GM23248 (cell line): ENCODE measurements around the gene MRPS22. TPM values are rescaled to one million over a fixed set of nuclear protein-coding genes. Genes with fewer than 3 reads are reported as not detected.

Source experiments
- DNase-seq: peaks from one replicate; pipeline ENCODE4 v3.0.0-alpha.2; 2015
- H2AFZ ChIP-seq: fragments of 200-600 bp; sonication (generic); 2 replicates; pipeline ENCODE4 v1.6.1; 2016; ENCODE audit warnings: antibody characterized with exemption
- H3F3A ChIP-seq: fragments of 200-600 bp; sonication (generic); 2 replicates; pipeline ENCODE4 v1.6.1; 2016; ENCODE audit warnings: mild to moderate bottlenecking, antibody characterized with exemption, mixed run types; ENCODE audit not compliant: insufficient read depth
- H3K27ac ChIP-seq: fragments of 200-600 bp; sonication (generic); 2 replicates; pipeline ENCODE4 v1.5.1; 2016; ENCODE audit warnings: mild to moderate bottlenecking
- H3K27me3 ChIP-seq: fragments of 200-600 bp; sonication (generic); replicated peaks from 2 replicates; pipeline ENCODE4 v1.6.1; 2016; ENCODE audit warnings: mild to moderate bottlenecking; ENCODE audit not compliant: insufficient read depth
- H3K36me3 ChIP-seq: fragments of 200-600 bp; sonication (generic); 2 replicates; pipeline ENCODE4 v1.6.1; 2016; ENCODE audit warnings: low read depth, mild to moderate bottlenecking
- H3K4me1 ChIP-seq: fragments of 200-600 bp; sonication (generic); 2 replicates; pipeline ENCODE4 v1.6.1; 2016; ENCODE audit warnings: mild to moderate bottlenecking; ENCODE audit not compliant: insufficient read depth
- H3K4me2 ChIP-seq: fragments of 200-600 bp; sonication (generic); one replicate; pipeline ENCODE4 v1.6.1; 2016; ENCODE audit warnings: mild to moderate bottlenecking; ENCODE audit not compliant: unreplicated experiment
- H3K4me3 ChIP-seq: fragments of 200-600 bp; sonication (generic); 2 replicates; pipeline ENCODE4 v1.5.1; 2016; ENCODE audit warnings: mild to moderate bottlenecking
- H3K79me2 ChIP-seq: fragments of 200-600 bp; sonication (generic); 2 replicates; pipeline ENCODE4 v1.6.1; 2016; ENCODE audit warnings: mild to moderate bottlenecking; ENCODE audit not compliant: insufficient read depth
- H3K9ac ChIP-seq: fragments of 200-600 bp; sonication (generic); 2 replicates; pipeline ENCODE4 v1.6.1; 2016; ENCODE audit warnings: mild to moderate bottlenecking
- H3K9me2 ChIP-seq: fragments of 200-600 bp; sonication (generic); 2 replicates; pipeline ENCODE4 v1.6.1; 2016; ENCODE audit warnings: mixed run types, mild to moderate bottlenecking, moderate library complexity; ENCODE audit not compliant: insufficient read depth
- H3K9me3 ChIP-seq: fragments of 200-600 bp; sonication (generic); one replicate; pipeline ENCODE4 v1.6.1; 2017; ENCODE audit warnings: low read depth
- H4K20me1 ChIP-seq: fragments of 200-600 bp; sonication (generic); 2 replicates; pipeline ENCODE4 v1.6.0; 2016; ENCODE audit not compliant: insufficient read depth
- EZH2 ChIP-seq: fragments of 200-600 bp; sonication (generic); IDR thresholded peaks from 2 replicates; pipeline ENCODE4 v1.6.1; 2018; ENCODE audit warnings: antibody characterized with exemption, mild to moderate bottlenecking; ENCODE audit not compliant: insufficient read depth, poor library complexity, severe bottlenecking
- EZH2phosphoT487 ChIP-seq: fragments of 200-600 bp; sonication (generic); IDR thresholded peaks from 2 replicates; pipeline ENCODE4 v1.6.1; 2018; ENCODE audit warnings: antibody characterized with exemption, moderate library complexity, mild to moderate bottlenecking, low read depth; ENCODE audit not compliant: insufficient read depth
- WGBS, 2 experiments: methylation state at CpG; one replicate each; pipeline ENCODE4 v1.1.6; 2015 to 2017; ENCODE audit warnings: low lambda C conversion rate in 2 of 2, low coverage in 1 of 2; ENCODE audit errors: missing lambda C conversion rate in 2 of 2; 5-methylcytosine and 5-hydroxymethylcytosine counted together
- in situ Hi-C: fragments of 300-500 bp; cut with MboI; formaldehyde crosslinking; loops from 2 replicates; pipeline ENCODE4 v1.15.0; 2020
- polyA plus RNA-seq: library from polyadenylated mRNA; unstranded; fragments of >200 nt; fragmentation: Nextera tagmentation; extraction: Ambion mirVana; gene quantifications from 2 replicates; pipeline ENCODE4 v1.2.1, GENCODE V29; 2016
- total RNA-seq: library from RNA; depleted of rRNA; stranded (reverse); fragments of >200 nt; shearing (Covaris generic); gene quantifications from 2 replicates; pipeline ENCODE4 v1.2.3, GENCODE V29; 2014

The MRPS22 gene
- total and polyA plus RNA-seq, 2 experiments from 2014 or later: 62.5 to 63.2 TPM

- Histone ChIP-seq H2AFZ (no peak overlapping the region), H3K79me2 (no peaks in the 10 kb centered on the region), H3F3A (peaks cover 59% of the 10 kb centered on the region), H3K27me3 (no peaks in the 10 kb centered on the region), H4K20me1 (no peaks in the 10 kb centered on the region), H3K27ac (no peak overlapping the region), H3K4me2 (no peak overlapping the region), H3K4me3 (no peak overlapping the region), H3K9me2 (no peaks in the 10 kb centered on the region), H3K4me1 (peaks cover 71% of the 10 kb centered on the region), H3K9me3 (no peaks in the 10 kb centered on the region), H3K36me3 (no peaks in the 10 kb centered on the region), H3K9ac (no peak overlapping the region)
- TF ChIP-seq EZH2 (no peak), EZH2phosphoT487 (no peak)
- in situ Hi-C loops: no loop called here
- no peak for DNase-seq
- WGBS, 2 experiments: 96 to 97% methylated on average over 2 of the region's 2 CpGs
Measured at GRCh38 chr3:139306078-139306477, 37.7 kb upstream of the MRPS22 start.

GRCh38 chr3:139307072-139307491, 36.7 kb upstream of the MRPS22 start:
- H3K4me3 ChIP-seq: no peak overlapping the region
- no peak overlapping the region for H2AFZ ChIP-seq
- H3K4me1 ChIP-seq: peaks cover 70% of the 10 kb centered on the region
- peaks cover 52% of the 10 kb centered on the region for H3F3A ChIP-seq
- in situ Hi-C loops: no loop called here
- H3K79me2 ChIP-seq: no peaks in the 10 kb centered on the region
- no peak overlapping the region for H3K27ac ChIP-seq
- 95 to 100% methylated on average over 1 of the region's 1 CpG for WGBS, 2 experiments
- H3K4me2 ChIP-seq: no peak overlapping the region
- TF ChIP-seq EZH2phosphoT487 (no peak), EZH2 (no peak)
- no peak overlapping the region for H3K9ac ChIP-seq
- no peaks in the 10 kb centered on the region for H4K20me1 ChIP-seq
- no peak for DNase-seq
- no peaks in the 10 kb centered on the region for H3K9me3 ChIP-seq
- no peaks in the 10 kb centered on the region for H3K9me2 ChIP-seq
- no peaks in the 10 kb centered on the region for H3K27me3 ChIP-seq
- no peaks in the 10 kb centered on the region for H3K36me3 ChIP-seq

GRCh38 chr3:139307601-139308555, 35.9 kb upstream of the MRPS22 start:
- DNase-seq: no peak
- no peak overlapping the region for H3K27ac ChIP-seq
- 48% methylated on average over 6 of the region's 6 CpGs for WGBS, 2 experiments

GRCh38 chr3:139308560-139308959, 35.3 kb upstream of the MRPS22 start:
- Histone ChIP-seq H4K20me1 (no peaks in the 10 kb centered on the region), H3K9me2 (no peaks in the 10 kb centered on the region), H3K79me2 (no peaks in the 10 kb centered on the region), H3K27me3 (no peaks in the 10 kb centered on the region), H3K27ac (peak overlapping the region; percentile 77), H3K36me3 (no peaks in the 10 kb centered on the region), H3K9me3 (no peaks in the 10 kb centered on the region), H3F3A (peaks cover 46% of the 10 kb centered on the region), H3K4me1 (peaks cover 73% of the 10 kb centered on the region), H2AFZ (no peak overlapping the region; the same call in 1 of the 2 replicates), H3K4me2 (peak overlapping the region; percentile 27), H3K9ac (no peak overlapping the region), H3K4me3 (no peak overlapping the region)
- in situ Hi-C loops: no loop called here
- DNase-seq: no peak
- TF ChIP-seq EZH2phosphoT487 (no peak), EZH2 (no peak)
- 26 to 42% methylated on average over 3 to 4 of the region's 4 CpGs for WGBS, 2 experiments

More at GRCh38 chr3:139307601-139308555, 35.9 kb upstream of the MRPS22 start:
- Histone ChIP-seq H3K9me3 (no peaks in the 10 kb centered on the region), H2AFZ (no peak overlapping the region), H4K20me1 (no peaks in the 10 kb centered on the region), H3K27me3 (no peaks in the 10 kb centered on the region), H3F3A (peaks cover 52% of the 10 kb centered on the region), H3K9me2 (no peaks in the 10 kb centered on the region), H3K36me3 (no peaks in the 10 kb centered on the region), H3K9ac (no peak overlapping the region), H3K4me2 (peak overlapping the region; percentile 7), H3K4me3 (no peak overlapping the region), H3K79me2 (no peaks in the 10 kb centered on the region), H3K4me1 (peaks cover 73% of the 10 kb centered on the region)
- TF ChIP-seq EZH2phosphoT487 (no peak), EZH2 (no peak)
- in situ Hi-C loops: no loop called here
